Subcutaneous adipose tissue (tissue), 4 donors: ENCODE measurements around the gene DNAH10. TPM values are rescaled to one million over a fixed set of nuclear protein-coding genes. Genes with fewer than 3 reads are reported as not detected.

Experiments used
- total RNA-seq, 4 donors: library from RNA; depleted of rRNA; stranded (reverse); fragments of >200 nt; gene quantifications; one replicate each; pipeline ENCODE4 v1.1.0, GENCODE V29; 2016
- TF ChIP-seq, protein P1 (sequence below): fragments of 450-650 bp; IDR thresholded peaks from one replicate; pipeline ENCODE4 v1.5.1; 2016; ENCODE audit warnings: low read depth, mild to moderate bottlenecking, control low read depth, antibody characterized with exemption, moderate library complexity

The DNAH10 gene
- total RNA-seq, 4 donors from 2014 or later, result under 0.01 to 0.19 (median 0.08) TPM

GRCh38 chr12:123956249-123956648, 194.1 kb downstream of the DNAH10 start:
- TF ChIP-seq, protein P1, sequence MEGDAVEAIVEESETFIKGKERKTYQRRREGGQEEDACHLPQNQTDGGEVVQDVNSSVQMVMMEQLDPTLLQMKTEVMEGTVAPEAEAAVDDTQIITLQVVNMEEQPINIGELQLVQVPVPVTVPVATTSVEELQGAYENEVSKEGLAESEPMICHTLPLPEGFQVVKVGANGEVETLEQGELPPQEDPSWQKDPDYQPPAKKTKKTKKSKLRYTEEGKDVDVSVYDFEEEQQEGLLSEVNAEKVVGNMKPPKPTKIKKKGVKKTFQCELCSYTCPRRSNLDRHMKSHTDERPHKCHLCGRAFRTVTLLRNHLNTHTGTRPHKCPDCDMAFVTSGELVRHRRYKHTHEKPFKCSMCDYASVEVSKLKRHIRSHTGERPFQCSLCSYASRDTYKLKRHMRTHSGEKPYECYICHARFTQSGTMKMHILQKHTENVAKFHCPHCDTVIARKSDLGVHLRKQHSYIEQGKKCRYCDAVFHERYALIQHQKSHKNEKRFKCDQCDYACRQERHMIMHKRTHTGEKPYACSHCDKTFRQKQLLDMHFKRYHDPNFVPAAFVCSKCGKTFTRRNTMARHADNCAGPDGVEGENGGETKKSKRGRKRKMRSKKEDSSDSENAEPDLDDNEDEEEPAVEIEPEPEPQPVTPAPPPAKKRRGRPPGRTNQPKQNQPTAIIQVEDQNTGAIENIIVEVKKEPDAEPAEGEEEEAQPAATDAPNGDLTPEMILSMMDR, result no peak

GRCh38 chr12:123957196-123957595, 195.1 kb downstream of the DNAH10 start:
- TF ChIP-seq, protein P1, result no peak

DNA sequence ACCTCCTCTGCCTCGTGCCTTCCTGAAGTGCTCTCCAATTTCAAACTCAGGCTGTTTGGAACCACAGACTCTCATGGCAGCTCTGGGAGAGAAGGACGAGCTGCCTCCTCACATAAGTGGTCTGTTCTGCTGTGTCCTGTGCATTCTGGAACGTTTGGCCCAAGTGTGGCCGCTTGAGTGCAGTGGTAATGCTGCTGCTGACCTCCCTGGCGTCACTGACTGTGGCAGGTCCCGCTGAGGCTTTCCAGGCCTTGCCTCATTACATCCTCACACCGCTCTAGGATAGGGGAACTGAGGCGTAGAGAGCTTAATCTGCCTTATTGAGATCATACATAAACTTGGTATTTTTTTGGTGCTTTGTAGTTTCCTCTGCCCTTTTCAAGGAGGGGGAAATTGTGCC, 196.4 kb downstream of the DNAH10 start:
- TF ChIP-seq, protein P1, result no peak

DNA sequence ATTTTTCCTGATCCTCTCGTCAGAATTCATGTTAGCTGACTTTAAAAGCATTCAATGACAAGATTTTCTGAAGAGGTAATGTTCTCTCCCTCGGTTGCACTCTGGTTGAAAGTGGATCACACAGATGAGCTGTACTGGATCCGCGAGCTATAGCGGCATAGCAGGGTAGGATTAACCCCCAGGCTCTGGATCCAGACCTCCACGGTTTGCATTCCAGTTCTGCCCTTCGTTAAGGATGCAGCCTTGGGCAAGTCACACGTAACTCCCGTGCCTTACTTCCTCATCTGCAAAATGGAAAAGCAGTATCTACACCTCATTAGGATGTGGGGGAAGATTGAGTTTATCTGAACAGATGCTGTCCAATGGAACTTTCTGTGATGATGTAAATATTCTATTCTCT, 196.8 kb downstream of the DNAH10 start:
- TF ChIP-seq, protein P1, result no peak

DNA sequence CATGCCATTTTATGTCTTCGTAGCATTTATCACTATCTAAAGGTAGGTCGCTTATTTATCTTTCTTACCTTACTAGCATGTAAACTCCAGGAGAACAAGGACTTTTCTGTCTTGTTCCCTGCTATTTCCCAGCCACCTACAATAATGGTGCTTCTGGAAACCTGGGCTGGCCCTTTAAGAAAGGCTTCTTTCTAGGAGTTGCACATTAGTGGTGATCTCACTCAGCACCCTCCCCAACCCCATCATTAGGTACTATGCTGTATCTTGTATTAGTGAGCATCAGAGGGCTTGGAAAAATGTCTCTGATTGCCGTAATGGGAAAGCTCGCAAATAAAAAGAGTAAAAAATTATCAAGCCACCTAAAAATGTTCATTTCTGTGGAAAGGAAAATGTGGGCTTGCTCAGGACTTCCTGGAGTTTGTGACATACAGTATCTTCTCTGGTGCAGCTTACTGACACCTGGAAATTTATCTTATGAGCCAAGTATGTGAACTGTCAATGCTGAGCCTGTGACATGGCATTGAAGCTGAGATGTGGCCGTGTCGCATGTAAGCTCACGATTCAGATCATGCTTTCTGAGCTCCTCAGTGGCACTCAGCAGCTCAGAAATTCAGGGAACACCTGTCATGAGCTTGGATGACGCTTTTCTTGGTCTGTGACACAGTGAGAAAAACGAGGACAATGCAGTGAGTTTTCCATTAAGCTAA, 198.1 kb downstream of the DNAH10 start:
- TF ChIP-seq, protein P1, result no peak

- TF ChIP-seq, protein P1, result no peak
Observed at GRCh38 chr12:123960856-123961255, 198.8 kb downstream of the DNAH10 start.

DNA sequence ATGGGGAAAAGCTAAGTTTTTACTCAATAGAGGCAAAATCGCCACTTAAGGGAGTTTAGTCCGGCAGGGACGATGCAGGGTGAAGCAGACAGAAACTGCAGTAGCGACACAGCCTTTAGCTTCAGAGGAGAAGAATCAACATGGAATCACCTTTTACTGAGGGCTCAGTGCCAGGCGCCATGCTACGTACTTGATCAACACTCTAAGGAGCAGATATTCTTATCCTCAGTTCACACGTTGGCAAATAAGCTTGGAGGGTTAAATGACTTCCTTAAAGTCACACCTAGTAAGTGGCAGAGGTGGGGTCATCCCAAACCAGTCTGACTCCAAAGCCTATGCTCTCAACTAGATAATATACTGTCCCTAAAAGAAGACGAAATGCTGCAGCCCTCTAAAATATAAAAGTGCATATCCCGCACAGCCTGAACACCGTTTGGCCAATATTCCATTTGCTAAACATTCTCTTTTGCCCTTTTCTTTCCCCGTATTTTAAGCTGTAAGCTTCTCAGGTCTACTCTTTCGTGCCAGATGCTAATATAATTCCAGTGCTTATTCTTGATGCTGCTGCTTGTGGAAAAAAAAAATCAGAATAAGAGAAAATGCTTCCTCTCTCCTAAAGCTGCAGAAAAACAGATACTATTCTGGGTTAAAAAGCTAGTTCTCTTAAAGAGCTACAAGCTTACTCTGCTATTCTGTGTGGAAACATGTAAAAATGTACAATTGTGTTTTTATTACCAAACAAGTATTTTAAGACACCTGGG, 199.7 kb downstream of the DNAH10 start:
- TF ChIP-seq, protein P1, result no peak
